Nephron (organoid): ENCODE measurements around the gene PHLDB1.

Experiments
- H3K27ac Mint-ChIP-seq, 3 experiments: 2 replicates each; pipeline ENCODE4 v1.8.0; 2020; ENCODE audit warnings: mixed read lengths in 3 of 3, mild to moderate bottlenecking in 2 of 3, moderate library complexity in 1 of 3
- H3K27me3 Mint-ChIP-seq: 2 replicates; pipeline ENCODE4 v1.8.0; 2021; ENCODE audit warnings: low read depth, mild to moderate bottlenecking, moderate library complexity, mixed read lengths
- H3K36me3 Mint-ChIP-seq: 2 replicates; pipeline ENCODE4 v1.8.0; 2020; ENCODE audit warnings: low read depth, mixed read lengths
- H3K4me1 Mint-ChIP-seq: 2 replicates; pipeline ENCODE4 v1.8.0; 2020; ENCODE audit warnings: mixed read lengths
- H3K4me3 Mint-ChIP-seq, 3 experiments: 2 replicates each; pipeline ENCODE4 v1.8.0; 2020; ENCODE audit warnings: mild to moderate bottlenecking in 3 of 3, mixed read lengths in 3 of 3, moderate library complexity in 2 of 3
- H3K9me3 Mint-ChIP-seq: 2 replicates; pipeline ENCODE4 v1.8.0; 2020; ENCODE audit warnings: mixed read lengths
- TF ChIP-seq, protein P1 (sequence below), 3 experiments: fragments of 200-600 bp; sonication (generic); IDR thresholded peaks; one replicate each; pipeline ENCODE4 v1.5.0; 2021; ENCODE audit warnings: antibody characterized with exemption in 3 of 3; ENCODE audit not compliant: unreplicated experiment in 3 of 3

PHLDB1 gene

DNA sequence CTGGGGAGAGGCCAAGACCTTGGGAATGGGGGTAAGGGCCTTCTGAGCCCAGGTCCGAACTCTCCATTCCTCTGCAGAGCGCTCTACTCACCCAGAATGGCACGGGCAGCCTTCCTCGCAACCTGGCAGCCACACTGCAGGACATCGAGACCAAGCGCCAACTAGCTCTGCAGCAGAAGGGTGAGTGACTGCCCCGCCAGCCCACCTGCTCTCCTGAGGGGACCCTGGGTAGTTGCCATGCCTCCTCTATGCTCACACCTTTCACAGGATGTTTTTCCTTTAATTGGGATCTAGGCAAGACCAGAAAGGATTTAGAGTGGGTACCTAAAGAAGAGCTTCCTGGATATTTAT, 36.6 kb downstream of the PHLDB1 start:
- Mint-ChIP-seq H3K27me3 (no peaks in the 10 kb centered on the region), H3K4me1 (peaks cover 15% of the 10 kb centered on the region), H3K9me3 (no peaks in the 10 kb centered on the region), H3K36me3 (peaks cover 59% of the 10 kb centered on the region), H3K27ac (no peak overlapping the region), H3K4me3 (no peak overlapping the region)
- TF ChIP-seq, protein P1, sequence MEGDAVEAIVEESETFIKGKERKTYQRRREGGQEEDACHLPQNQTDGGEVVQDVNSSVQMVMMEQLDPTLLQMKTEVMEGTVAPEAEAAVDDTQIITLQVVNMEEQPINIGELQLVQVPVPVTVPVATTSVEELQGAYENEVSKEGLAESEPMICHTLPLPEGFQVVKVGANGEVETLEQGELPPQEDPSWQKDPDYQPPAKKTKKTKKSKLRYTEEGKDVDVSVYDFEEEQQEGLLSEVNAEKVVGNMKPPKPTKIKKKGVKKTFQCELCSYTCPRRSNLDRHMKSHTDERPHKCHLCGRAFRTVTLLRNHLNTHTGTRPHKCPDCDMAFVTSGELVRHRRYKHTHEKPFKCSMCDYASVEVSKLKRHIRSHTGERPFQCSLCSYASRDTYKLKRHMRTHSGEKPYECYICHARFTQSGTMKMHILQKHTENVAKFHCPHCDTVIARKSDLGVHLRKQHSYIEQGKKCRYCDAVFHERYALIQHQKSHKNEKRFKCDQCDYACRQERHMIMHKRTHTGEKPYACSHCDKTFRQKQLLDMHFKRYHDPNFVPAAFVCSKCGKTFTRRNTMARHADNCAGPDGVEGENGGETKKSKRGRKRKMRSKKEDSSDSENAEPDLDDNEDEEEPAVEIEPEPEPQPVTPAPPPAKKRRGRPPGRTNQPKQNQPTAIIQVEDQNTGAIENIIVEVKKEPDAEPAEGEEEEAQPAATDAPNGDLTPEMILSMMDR (IDR thresholded peaks at IDR 0.05; ENCODE audit: unreplicated experiment in 3 of 3) = no peak

DNA sequence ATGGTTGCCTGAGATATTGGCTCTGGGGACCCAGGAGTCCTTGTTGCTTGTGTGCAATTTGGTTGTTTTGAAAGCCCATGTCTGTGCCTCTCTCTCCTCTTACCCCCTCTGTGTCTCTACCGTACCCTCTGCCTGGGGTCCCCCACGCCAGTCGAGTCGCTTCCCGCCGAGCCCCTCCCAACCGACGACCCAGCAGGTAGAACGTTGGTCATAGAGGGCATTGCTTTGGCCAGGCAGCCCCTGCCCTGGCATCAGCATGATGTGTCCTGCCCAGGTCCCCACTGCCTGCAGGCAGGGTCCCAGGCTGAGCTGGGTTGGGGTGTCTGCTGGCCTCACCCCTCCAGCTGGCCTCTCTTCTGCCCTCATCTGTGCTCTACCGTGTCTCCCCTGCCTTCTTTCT, 37.1 kb downstream of the PHLDB1 start:
- Mint-ChIP-seq H3K27ac (peak overlapping the region in 1 of 3 experiments; percentile 43), H3K27me3 (no peaks in the 10 kb centered on the region), H3K4me1 (peaks cover 15% of the 10 kb centered on the region), H3K36me3 (peaks cover 64% of the 10 kb centered on the region), H3K4me3 (no peak overlapping the region), H3K9me3 (no peaks in the 10 kb centered on the region)
- TF ChIP-seq, protein P1 (IDR thresholded peaks at IDR 0.05; ENCODE audit: unreplicated experiment in 3 of 3) = no peak

DNA sequence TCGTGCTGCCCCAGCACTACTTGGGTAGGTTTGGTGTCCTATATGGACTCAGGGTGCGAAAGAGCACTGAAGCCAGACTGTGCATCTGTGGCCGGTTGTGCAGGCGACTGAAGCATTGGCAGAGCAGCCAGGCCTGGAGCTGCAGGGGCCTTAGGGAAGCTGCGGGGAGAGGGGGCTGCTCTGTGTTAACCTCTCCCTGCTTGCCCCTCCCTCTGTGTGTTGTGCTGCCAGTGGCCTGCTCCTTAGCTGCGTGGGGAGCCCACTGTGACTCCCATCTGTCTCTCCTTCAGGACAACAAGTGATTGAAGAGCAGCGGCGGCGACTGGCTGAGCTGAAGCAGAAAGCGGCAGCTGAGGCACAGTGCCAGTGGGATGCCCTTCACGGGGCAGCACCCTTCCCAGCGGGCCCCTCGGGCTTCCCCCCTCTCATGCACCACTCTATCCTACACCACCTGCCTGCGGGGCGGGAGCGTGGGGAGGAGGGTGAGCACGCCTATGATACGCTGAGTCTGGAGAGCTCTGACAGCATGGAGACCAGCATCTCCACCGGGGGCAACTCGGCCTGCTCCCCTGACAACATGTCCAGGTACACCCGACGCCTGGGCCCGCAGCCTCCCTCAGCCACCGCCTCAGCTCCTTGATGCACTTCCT, 37.8 kb downstream of the PHLDB1 start:
- Mint-ChIP-seq H3K4me1 (peaks cover 15% of the 10 kb centered on the region), H3K27me3 (no peaks in the 10 kb centered on the region), H3K4me3 (no peak overlapping the region), H3K9me3 (no peaks in the 10 kb centered on the region), H3K27ac (peak overlapping the region in 2 of 3 experiments; percentile 23 to 43), H3K36me3 (peaks cover 67% of the 10 kb centered on the region)
- TF ChIP-seq, protein P1 (IDR thresholded peaks at IDR 0.05; ENCODE audit: unreplicated experiment in 3 of 3) = no peak

DNA sequence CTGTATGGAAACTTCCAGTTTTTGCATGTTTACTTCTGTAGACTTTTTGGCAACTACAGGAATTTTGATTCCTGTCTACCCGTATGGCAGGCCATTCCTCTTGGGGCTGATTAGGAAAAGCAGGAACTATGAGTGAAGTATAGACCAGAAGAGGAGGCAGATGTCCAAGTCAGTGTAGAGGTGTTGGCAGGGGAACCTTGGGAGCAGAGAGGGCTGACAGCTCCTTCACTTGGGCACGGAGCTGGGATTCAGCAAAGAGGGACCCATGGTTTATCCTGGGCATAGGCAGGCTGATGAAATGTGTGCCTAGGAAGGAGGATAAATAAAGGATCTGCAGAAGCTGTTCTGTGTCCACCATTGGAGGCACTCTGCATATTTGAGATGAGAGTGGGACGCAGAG, 39.0 kb downstream of the PHLDB1 start:
- Mint-ChIP-seq H3K36me3 (peaks cover 73% of the 10 kb centered on the region), H3K27ac (peak overlapping the region; percentile 10 to 47 (median 41)), H3K4me1 (peaks cover 15% of the 10 kb centered on the region), H3K4me3 (no peak overlapping the region), H3K9me3 (no peaks in the 10 kb centered on the region), H3K27me3 (no peaks in the 10 kb centered on the region)
- TF ChIP-seq, protein P1 (IDR thresholded peaks at IDR 0.05; ENCODE audit: unreplicated experiment in 3 of 3) = no peak

DNA sequence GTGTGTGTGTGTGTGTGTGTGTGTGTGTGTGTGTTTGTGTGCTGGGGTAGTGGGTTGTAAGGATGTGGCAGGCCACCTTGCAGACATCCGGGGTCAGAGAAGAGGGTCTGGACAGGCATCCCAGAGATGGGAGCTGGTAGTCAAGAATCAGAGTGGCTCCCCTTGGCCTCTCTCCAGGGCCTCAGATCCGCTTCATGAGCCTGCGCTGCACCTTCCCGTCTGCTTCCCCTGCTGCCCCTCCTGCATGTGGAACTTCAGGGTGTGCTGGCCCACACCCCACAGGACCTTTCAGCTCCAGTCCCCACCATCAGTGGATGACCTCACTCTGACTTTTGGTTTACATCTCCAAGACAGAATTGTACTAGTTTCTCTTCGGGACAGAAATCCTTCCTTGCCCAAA, 40.9 kb downstream of the PHLDB1 start:
- H3K36me3 Mint-ChIP-seq = peaks cover 83% of the 10 kb centered on the region
- peaks cover 10% of the 10 kb centered on the region for H3K4me1 Mint-ChIP-seq
- H3K27ac Mint-ChIP-seq = no peak overlapping the region
- no peaks in the 10 kb centered on the region for H3K9me3 Mint-ChIP-seq
- TF ChIP-seq, protein P1 (IDR thresholded peaks at IDR 0.05; ENCODE audit: unreplicated experiment in 3 of 3) = no peak
- no peak overlapping the region for H3K4me3 Mint-ChIP-seq
- no peaks in the 10 kb centered on the region for H3K27me3 Mint-ChIP-seq

DNA sequence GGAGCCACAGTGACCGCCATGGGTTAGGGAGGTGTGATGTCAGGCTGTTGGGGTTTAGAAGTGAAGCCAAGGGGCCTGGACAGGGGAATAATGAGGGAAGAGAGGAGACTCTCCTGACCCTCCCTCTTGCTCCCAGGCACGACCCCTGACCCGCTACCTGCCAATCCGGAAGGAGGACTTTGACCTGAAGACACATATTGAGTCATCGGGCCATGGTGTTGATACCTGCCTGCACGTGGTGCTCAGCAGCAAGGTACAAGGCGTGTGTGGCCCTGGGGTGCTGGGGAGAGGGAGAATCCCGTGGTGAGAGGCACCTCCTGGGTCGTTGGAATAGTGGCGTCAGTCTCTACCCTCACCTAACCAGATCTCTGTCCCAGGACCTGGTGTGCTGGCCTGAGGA, 42.5 kb downstream of the PHLDB1 start:
- TF ChIP-seq, protein P1 (IDR thresholded peaks at IDR 0.05; ENCODE audit: unreplicated experiment in 3 of 3) = no peak
- peaks cover 10% of the 10 kb centered on the region for H3K4me1 Mint-ChIP-seq
- H3K27ac Mint-ChIP-seq = no peak overlapping the region
- no peaks in the 10 kb centered on the region for H3K27me3 Mint-ChIP-seq
- no peak overlapping the region for H3K4me3 Mint-ChIP-seq
- no peaks in the 10 kb centered on the region for H3K9me3 Mint-ChIP-seq
- H3K36me3 Mint-ChIP-seq = peaks cover 81% of the 10 kb centered on the region
